H1 (cell line): ENCODE data around the gene TBP.

Experiments
- CEBPB ChIP-seq: IDR thresholded peaks from 2 replicates; pipeline ENCODE4 v1.6.1; 2012; ENCODE audit warnings: low read depth, low read length
- EP300 ChIP-seq, 2 experiments: IDR thresholded peaks; 1 replicate in 1 of 2; 2 replicates in 1 of 2; pipeline ENCODE4 v1.6.1; 2011 to 2012; ENCODE audit warnings: low read depth in 2 of 2, low read length in 2 of 2, mild to moderate bottlenecking in 2 of 2, borderline replicate concordance in 1 of 2, inconsistent platforms in 1 of 2, moderate library complexity in 1 of 2
- GTF2F1 ChIP-seq: IDR thresholded peaks from 2 replicates; pipeline ENCODE4 v1.6.1; 2012; ENCODE audit warnings: low read depth, low read length, improper control_type of control experiment, borderline replicate concordance
- POLR2A ChIP-seq, 2 experiments: IDR thresholded peaks; 1 replicate in 1 of 2; 2 replicates in 1 of 2; pipeline ENCODE4 v1.6.1; 2011; ENCODE audit warnings: low read depth in 2 of 2, low read length in 2 of 2, mild to moderate bottlenecking in 2 of 2; ENCODE audit errors: control extremely low read depth in 1 of 2
- RFX5 ChIP-seq: IDR thresholded peaks from 2 replicates; pipeline ENCODE4 v1.6.1; 2011; ENCODE audit warnings: low read depth, low read length, improper control_type of control experiment, borderline replicate concordance
- TF ChIP-seq, protein P1 (sequence below), 3 experiments: IDR thresholded peaks; 1 replicate in 2 of 3; 2 replicates in 1 of 3; pipeline versions ENCODE4 v1.5.1 to v1.6.1; 2011; ENCODE audit warnings: low read length in 3 of 3, mild to moderate bottlenecking in 3 of 3, inconsistent platforms in 2 of 3, low read depth in 1 of 3, moderate library complexity in 1 of 3; ENCODE audit not compliant: insufficient read depth in 1 of 3; ENCODE audit errors: control extremely low read depth in 1 of 3

DNA sequence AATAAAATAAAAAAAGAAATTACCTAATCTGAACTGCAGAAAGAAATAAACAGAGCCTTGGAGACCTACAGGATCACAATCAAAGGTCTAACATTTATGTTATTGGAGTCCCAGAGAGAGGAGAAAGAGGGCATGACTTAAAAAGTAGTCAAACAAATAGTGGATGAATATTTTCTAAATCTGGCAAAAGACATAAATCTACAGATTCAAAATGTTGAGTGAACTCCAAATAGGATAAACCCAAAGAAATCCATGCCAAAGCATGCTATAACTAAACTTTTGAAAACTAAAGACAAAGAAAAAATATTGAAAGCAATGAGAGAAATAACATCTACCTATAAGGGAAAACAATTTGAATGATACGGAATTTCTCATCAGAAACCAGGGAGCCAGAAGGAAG, 39.3 kb upstream of the TBP start:
- TF ChIP-seq POLR2A (IDR thresholded peaks at IDR 0.05; ENCODE audit: control extremely low read depth in 1 of 2, low read depth in 2 of 2, low read length in 2 of 2), result no peak
- TF ChIP-seq, protein P1, sequence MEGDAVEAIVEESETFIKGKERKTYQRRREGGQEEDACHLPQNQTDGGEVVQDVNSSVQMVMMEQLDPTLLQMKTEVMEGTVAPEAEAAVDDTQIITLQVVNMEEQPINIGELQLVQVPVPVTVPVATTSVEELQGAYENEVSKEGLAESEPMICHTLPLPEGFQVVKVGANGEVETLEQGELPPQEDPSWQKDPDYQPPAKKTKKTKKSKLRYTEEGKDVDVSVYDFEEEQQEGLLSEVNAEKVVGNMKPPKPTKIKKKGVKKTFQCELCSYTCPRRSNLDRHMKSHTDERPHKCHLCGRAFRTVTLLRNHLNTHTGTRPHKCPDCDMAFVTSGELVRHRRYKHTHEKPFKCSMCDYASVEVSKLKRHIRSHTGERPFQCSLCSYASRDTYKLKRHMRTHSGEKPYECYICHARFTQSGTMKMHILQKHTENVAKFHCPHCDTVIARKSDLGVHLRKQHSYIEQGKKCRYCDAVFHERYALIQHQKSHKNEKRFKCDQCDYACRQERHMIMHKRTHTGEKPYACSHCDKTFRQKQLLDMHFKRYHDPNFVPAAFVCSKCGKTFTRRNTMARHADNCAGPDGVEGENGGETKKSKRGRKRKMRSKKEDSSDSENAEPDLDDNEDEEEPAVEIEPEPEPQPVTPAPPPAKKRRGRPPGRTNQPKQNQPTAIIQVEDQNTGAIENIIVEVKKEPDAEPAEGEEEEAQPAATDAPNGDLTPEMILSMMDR (IDR thresholded peaks at IDR 0.05; ENCODE audit: control extremely low read depth in 1 of 3, insufficient read depth in 1 of 3, low read depth in 1 of 3, low read length in 3 of 3), result no peak
- no peak for TF ChIP-seq CEBPB
- TF ChIP-seq GTF2F1, result no peak
- TF ChIP-seq RFX5, result no peak
- no peak for TF ChIP-seq EP300 (IDR thresholded peaks at IDR 0.05; ENCODE audit: borderline replicate concordance in 1 of 2, low read depth in 2 of 2, low read length in 2 of 2)
